AG04449 (cell line): Measurements from ENCODE around the gene FRMD1.

Source experiments
- CTCF ChIA-PET: fragments of 350-600 bp; formaldehyde crosslinking; extraction: SDS; loops from one replicate; lab custom pipeline; 2021; ENCODE audit warnings: antibody characterized with exemption; lab: Yijun Ruan, JAX
- POLR2A ChIA-PET: fragments of 400-600, 350-600 bp; formaldehyde crosslinking; extraction: SDS; loops from one replicate; lab custom pipeline; 2020; ENCODE audit warnings: antibody characterized with exemption, inconsistent platforms; lab: Yijun Ruan, JAX
- DNase-seq: peaks from one replicate; pipeline ENCODE4 v3.0.0-alpha.2; 2010; ENCODE audit warnings: low read depth, low spot score
- H3K4me3 ChIP-seq: 2 replicates; pipeline ENCODE4 v1.5.1; 2011; ENCODE audit warnings: low read depth, mild to moderate bottlenecking, control low read depth, low read length
- CTCF ChIP-seq: IDR thresholded peaks from one replicate; pipeline ENCODE4 v1.5.1; 2011; ENCODE audit warnings: mild to moderate bottlenecking, moderate library complexity, low read length, control low read depth, inconsistent platforms; ENCODE audit not compliant: insufficient read depth; ENCODE audit errors: missing control alignments

FRMD1 gene

GRCh38 chr6:168093634-168094033 is 14.6 kb upstream of the FRMD1 start:
- DNase-seq, result no peak
- ChIA-PET CTCF (no interaction called here), POLR2A (no interaction called here)
- no peak overlapping the region for H3K4me3 ChIP-seq
- TF ChIP-seq CTCF, result no peak

GRCh38 chr6:168093071-168093505 is 14.1 kb upstream of the FRMD1 start:
- CTCF ChIA-PET, result no interaction called here
- no peak for DNase-seq
- TF ChIP-seq CTCF, result no peak
- H3K4me3 ChIP-seq, result no peak overlapping the region
- POLR2A ChIA-PET, result no interaction called here

- no peak for DNase-seq
- ChIA-PET POLR2A (no interaction called here), CTCF (no interaction called here)
- H3K4me3 ChIP-seq, result no peak overlapping the region
- no peak for TF ChIP-seq CTCF
These were observed 13.5 kb upstream of the FRMD1 start for GRCh38 chr6:168092541-168092940.

GRCh38 chr6:168091381-168092264 is 12.6 kb upstream of the FRMD1 start:
- POLR2A ChIA-PET, result no interaction called here
- no peak for DNase-seq
- TF ChIP-seq CTCF, result no peak
- CTCF ChIA-PET, result no interaction called here
- no peak overlapping the region for H3K4me3 ChIP-seq

- H3K4me3 ChIP-seq, result no peak overlapping the region
- ChIA-PET POLR2A (no interaction called here), CTCF (no interaction called here)
- DNase-seq, result no peak
- TF ChIP-seq CTCF, result no peak
These were observed 11.7 kb upstream of the FRMD1 start for GRCh38 chr6:168090706-168091105.

- no peak for TF ChIP-seq CTCF
- H3K4me3 ChIP-seq, result no peak overlapping the region
- POLR2A ChIA-PET, result no interaction called here
- DNase-seq, result no peak
- CTCF ChIA-PET, result no interaction called here
These were observed 11.2 kb upstream of the FRMD1 start for GRCh38 chr6:168090064-168090690.
